GM19438 (cell line): ENCODE measurements around the gene FOXC2.

Experiments used
- ATAC-seq: cut with Tn5 transposase; IDR thresholded peaks from one replicate; pipeline ENCODE4 v1.9.1; 2021; ENCODE audit warnings: low read depth; ENCODE audit not compliant: unreplicated experiment

The FOXC2 gene

GRCh38 chr16:86609115-86609514, 42.5 kb downstream of the FOXC2 start:
- ATAC-seq = no peak

GRCh38 chr16:86609661-86610060, 43.0 kb downstream of the FOXC2 start:
- no peak for ATAC-seq

- ATAC-seq = no peak
Observed at GRCh38 chr16:86610779-86611524, 44.3 kb downstream of the FOXC2 start.

- ATAC-seq = no peak
Observed at GRCh38 chr16:86611525-86611855, 44.9 kb downstream of the FOXC2 start.

- no peak for ATAC-seq
Observed at GRCh38 chr16:86611941-86612340, 45.3 kb downstream of the FOXC2 start.

GRCh38 chr16:86614699-86615098, 48.1 kb downstream of the FOXC2 start:
- ATAC-seq = no peak

GRCh38 chr16:86616906-86617305, 50.3 kb downstream of the FOXC2 start:
- no peak for ATAC-seq

GRCh38 chr16:86618431-86619238, 52.0 kb downstream of the FOXC2 start:
- no peak for ATAC-seq
